GM12874 (cell line): Measurements from ENCODE around the gene HERPUD1.

Experiments
- CTCF ChIP-seq: IDR thresholded peaks from 2 replicates; pipeline ENCODE4 v1.5.1; 2011; ENCODE audit warnings: low read depth, mild to moderate bottlenecking, control low read depth, low read length, moderate library complexity; ENCODE audit not compliant: insufficient read depth

HERPUD1 gene

DNA sequence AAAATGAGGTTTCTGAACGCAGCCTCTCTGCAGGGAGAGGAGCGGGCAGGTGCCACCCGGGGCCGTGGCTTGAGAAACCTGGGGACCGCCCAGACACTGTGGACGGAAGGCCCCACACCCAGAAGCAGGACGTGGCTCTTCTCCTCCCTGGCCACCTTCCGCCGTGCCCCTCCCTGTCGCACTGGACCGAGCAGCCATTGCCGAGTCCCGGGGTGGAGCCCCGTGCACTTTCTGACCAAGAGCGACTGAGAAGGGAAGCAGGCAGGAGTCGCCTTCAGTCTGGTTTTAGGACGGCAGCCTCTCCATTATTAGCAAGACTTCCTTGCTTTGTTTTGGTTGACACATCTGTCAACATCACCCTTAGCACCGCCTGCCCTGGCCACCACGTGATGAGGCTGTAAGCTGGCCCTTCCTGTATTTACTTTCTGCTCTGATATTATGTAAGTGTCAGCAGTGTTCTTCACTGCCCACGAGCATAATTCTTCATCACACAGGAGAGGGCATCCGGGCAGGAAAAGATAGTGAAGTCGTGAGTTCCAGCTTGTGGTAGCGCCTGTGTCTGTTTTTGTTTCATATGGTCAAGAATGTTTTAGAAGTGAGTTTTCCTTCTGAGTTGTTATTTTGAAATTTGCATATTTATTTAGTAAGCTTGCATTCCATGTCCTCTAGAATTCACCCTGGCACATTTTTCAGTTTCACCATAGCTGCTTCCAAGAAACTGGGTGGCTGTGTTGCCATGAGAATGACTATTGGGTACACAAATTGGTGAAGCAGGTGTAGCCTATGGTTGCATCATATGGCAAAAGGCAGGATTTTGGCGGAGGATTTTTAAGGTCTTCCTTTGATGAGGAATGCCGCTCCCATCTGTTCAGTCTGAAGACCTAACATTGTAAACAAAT is 1.0 kb downstream of the HERPUD1 start:
- TF ChIP-seq CTCF: no peak

DNA sequence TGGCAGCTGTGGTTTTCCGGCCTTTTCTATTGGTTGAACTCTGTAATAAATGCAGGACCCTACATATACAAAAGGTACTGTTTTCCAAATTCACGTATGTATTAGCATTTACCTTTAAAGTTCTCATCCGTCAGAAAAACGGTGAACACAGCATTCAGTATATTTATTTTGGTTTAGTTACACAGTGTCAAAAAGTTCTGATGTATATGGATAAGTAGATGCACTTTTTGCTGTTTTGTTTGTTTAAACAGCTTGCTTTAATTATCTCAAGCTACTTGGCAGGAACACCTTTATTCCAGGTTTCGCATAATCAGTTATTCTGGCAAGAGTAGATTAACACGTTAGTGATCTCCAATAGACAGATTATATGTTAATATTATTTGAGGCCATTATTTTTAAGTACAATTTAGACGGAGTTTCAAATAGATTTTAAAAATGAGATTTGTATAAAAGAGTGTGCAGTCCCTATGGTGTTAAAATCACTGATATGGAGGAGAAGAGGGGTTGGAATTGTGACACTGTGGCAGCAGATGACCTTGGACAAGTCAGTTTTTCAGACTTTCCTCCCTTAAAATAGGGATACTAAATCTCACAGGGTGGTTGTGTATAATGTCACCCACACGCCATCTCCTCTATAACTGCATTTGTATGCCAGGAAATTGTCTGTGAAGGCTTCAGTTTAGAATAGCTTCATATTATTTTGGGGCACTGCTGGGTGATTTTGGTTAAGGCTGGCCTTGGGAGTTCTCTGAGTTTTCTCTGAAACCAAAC is 2.1 kb downstream of the HERPUD1 start:
- TF ChIP-seq CTCF: no peak

DNA sequence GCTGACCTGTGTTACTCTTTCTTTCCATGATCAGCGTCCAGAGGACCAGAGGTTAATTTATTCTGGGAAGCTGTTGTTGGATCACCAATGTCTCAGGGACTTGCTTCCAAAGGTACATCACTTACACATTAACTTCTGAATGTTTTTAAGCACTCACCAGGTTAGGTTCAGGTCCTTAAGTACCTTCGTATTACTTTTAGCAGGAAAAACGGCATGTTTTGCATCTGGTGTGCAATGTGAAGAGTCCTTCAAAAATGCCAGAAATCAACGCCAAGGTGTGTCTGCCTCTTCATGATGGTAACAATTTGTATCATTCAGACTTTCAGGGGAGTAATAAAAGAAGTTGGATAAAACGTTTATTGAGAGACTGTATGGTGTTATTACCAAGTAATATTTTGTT is 3.3 kb downstream of the HERPUD1 start:
- TF ChIP-seq CTCF: no peak

- TF ChIP-seq CTCF: no peak
These were observed 4.5 kb downstream of the HERPUD1 start for GRCh38 chr16:56936491-56936890.

DNA sequence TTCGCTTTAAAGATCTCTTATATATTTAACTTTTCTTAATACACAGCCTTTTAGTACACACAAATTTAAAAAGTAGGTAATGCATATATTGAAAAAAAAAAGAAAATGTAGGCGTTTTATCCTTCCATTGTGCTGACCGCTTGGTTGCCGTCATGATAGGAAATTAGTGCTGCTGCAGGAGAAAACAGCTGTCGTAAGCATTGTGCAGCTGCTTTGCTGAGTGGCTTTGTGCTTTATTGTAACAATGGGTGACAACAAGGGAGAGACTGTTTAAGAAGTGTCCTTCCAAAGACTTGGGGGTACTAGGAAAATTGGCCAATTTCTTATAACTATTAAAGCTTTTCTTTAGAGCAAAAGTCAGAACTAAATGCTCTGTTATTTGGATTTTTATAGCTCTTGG is 5.0 kb downstream of the HERPUD1 start:
- TF ChIP-seq CTCF: no peak

GRCh38 chr16:56938664-56939513 is 6.9 kb downstream of the HERPUD1 start:
- TF ChIP-seq CTCF: 0 out of 2 replicates have a peak, but pooled peaks have one; percentile 7

DNA sequence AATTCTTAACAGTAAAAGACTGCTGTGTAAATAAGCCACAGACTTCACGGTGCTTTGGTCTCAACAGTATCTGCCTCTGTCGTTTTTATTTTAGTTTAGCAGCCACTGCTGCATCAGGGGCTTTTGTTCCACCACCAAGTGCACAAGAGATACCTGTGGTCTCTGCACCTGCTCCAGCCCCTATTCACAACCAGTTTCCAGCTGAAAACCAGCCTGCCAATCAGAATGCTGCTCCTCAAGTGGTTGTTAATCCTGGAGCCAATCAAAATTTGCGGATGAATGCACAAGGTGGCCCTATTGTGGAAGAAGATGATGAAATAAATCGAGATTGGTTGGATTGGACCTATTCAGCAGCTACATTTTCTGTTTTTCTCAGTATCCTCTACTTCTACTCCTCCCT is 7.9 kb downstream of the HERPUD1 start:
- TF ChIP-seq CTCF: no peak
